Stimulated activated CD4-positive, alpha-beta T cell treated with anti-CD3 and anti-CD28 coated beads, Interleukin-4, amount 100 ng/mL, for 4 hours (primary cell): Measurements from ENCODE around the gene TIMP2.
"Not testable (repeated sequence)": the region's sequence is repeated elsewhere in the genome, so short reads cannot be mapped to it uniquely, and the experiment has no call there.

ENCODE experiments used
- DNase-seq, 2 experiments: peaks; one replicate each; pipeline ENCODE4 v3.0.0-alpha.2; 2020

TIMP2 gene

GRCh38 chr17:78954684-78955083 is 29.5 kb upstream of the TIMP2 start:
- no peak for DNase-seq

GRCh38 chr17:78953356-78954350 is 28.5 kb upstream of the TIMP2 start:
- DNase-seq, result no peak

GRCh38 chr17:78952706-78953105 is 27.5 kb upstream of the TIMP2 start:
- DNase-seq, result no peak

- DNase-seq, result no peak
Measured at GRCh38 chr17:78951967-78952551, 26.9 kb upstream of the TIMP2 start.

- DNase-seq, result no peak
Measured at GRCh38 chr17:78950870-78951269, 25.7 kb upstream of the TIMP2 start.

- no peak for DNase-seq
Measured at GRCh38 chr17:78947235-78948149, 22.3 kb upstream of the TIMP2 start.

- DNase-seq, result no peak
Measured at GRCh38 chr17:78946631-78947030, 21.4 kb upstream of the TIMP2 start.

- DNase-seq, result no peak
Measured at GRCh38 chr17:78946131-78946530, 20.9 kb upstream of the TIMP2 start.

GRCh38 chr17:78945455-78945854 is 20.3 kb upstream of the TIMP2 start:
- DNase-seq, result not testable (repeated sequence)

- no peak for DNase-seq
Measured at GRCh38 chr17:78944956-78945355, 19.8 kb upstream of the TIMP2 start.

- no peak for DNase-seq
Measured at GRCh38 chr17:78944026-78944425, 18.8 kb upstream of the TIMP2 start.

GRCh38 chr17:78940708-78941107 is 15.5 kb upstream of the TIMP2 start:
- no peak for DNase-seq

- no peak for DNase-seq
Measured at GRCh38 chr17:78940258-78940657, 15.1 kb upstream of the TIMP2 start.

- no peak for DNase-seq
Measured at GRCh38 chr17:78939615-78940014, 14.4 kb upstream of the TIMP2 start.

GRCh38 chr17:78937561-78937960 is 12.4 kb upstream of the TIMP2 start:
- DNase-seq, result no peak

- DNase-seq, result no peak
Measured at GRCh38 chr17:78935419-78936323, 10.5 kb upstream of the TIMP2 start.

GRCh38 chr17:78934681-78935418 is 9.7 kb upstream of the TIMP2 start:
- DNase-seq, result no peak

GRCh38 chr17:78933959-78934568 is 8.9 kb upstream of the TIMP2 start:
- DNase-seq, result no peak

- peak; percentile 8 to 18 for DNase-seq
Measured at GRCh38 chr17:78933025-78933958, 8.1 kb upstream of the TIMP2 start.
